Embryonic facial prominence (tissue), 1 donor: Measurements from ENCODE around the gene MARS1.
"Not testable (repeated sequence)": the region's sequence is repeated elsewhere in the genome, so short reads cannot be mapped to it uniquely, and the experiment has no call there.

Experiments
- DNase-seq: peaks from one replicate; pipeline ENCODE4 v3.0.0-alpha.2; 2016; ENCODE audit errors: extremely low spot score

The MARS1 gene

DNA sequence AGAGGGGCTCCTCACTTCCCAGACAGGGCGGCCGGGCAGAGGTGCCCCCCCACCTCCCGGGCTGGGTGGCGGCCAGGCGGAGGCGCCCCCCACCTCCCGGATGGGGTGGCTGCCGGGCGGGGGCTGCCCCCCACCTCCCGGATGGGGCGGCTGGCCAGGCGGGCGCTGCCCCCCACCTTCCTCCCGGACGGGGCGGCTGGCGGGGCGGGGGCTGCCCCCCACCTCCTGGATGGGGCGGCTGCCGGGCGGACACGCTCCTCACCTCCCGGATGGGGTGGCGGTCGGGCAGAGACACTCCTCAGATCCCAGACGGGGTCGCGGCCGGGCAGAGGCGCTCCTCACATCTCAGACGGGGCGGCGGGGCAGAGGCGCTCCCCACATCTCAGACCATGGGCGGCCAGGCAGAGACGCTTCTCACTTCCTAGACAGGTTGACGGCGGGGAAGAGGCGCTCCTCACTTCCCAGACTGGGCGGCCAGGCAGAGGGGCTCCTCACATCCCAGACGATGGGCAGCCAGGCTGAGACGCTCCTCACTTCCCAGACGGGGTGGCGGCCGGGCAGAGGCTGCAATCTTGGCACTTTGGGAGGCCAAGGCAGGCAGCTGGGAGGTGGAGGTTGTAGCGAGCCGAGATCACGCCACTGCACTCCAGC lies 7.3 kb downstream of the MARS1 start:
- DNase-seq: not testable (repeated sequence)

DNA sequence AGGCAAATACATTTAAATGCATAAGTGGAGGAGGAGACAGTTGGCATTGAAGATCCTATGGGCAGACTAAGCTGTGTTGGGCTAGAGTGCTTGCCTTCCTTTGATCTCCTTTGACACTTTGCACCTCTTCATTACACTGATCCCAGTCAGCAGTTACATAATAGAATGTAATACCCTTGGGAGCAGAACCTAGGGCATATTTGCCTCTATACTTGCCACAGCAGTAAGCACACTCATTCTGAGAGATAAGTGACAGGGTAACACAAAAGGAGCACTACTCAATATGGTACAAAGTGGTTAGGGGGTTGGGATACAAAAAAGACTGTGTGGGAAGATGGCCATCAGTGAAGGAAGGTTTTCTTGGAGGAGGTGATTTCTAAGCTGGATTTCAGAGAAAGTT lies 9.0 kb downstream of the MARS1 start:
- no peak for DNase-seq

DNA sequence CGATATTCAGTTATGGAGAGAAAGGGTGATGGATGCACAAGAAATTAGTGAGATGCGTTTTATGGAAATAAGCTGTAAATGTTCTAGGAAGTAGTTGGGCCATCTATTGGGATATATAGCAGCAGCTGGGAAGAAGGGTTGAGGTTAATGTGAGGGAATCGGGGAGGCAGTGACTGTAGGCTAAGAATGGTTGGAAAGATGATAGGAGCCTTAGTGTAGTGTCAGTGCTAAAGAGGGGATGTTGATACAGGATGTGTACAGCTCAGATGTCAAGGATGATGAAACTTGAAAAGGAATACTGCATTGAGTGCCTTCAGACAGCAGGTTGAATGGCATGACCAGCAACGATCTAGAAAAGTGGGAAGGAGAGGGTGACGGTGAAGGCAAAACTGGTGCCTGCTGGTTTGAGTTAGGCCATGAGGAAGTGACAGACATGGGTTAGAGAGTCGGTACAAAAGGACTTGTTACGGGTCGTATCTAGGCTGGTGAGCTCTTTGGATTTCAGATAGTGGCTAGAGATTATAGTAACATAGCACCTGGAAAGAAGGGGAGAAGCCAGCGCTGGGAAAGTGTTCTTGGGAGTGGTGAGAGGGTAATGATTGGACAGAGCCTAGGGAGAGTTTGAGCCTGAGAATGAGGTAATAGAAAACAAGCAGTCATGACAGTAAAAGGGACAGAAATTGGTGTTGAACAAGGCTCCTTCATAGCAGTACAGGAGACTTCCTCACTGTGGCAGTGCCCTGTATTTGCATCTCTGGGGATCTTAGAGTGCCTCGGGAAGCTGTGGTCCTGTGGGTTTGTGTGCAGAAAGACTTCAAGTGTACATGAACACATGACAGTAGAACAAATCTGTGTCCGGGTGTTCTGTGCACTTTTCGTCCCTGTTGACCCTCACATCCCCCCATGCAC lies 9.6 kb downstream of the MARS1 start:
- no peak for DNase-seq

DNA sequence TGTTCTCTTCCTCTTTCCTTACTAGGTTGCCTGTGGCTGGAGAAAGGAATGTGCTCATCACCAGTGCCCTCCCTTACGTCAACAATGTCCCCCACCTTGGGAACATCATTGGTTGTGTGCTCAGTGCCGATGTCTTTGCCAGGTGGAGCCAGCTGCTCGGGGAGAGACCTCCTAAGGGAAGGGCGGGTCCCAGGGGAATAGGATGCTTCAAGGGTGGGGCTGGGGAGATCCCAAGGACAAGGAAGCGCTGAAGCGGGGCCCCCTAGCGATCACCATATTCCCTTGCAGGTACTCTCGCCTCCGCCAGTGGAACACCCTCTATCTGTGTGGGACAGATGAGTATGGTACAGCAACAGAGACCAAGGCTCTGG lies 10.2 kb downstream of the MARS1 start:
- no peak for DNase-seq

DNA sequence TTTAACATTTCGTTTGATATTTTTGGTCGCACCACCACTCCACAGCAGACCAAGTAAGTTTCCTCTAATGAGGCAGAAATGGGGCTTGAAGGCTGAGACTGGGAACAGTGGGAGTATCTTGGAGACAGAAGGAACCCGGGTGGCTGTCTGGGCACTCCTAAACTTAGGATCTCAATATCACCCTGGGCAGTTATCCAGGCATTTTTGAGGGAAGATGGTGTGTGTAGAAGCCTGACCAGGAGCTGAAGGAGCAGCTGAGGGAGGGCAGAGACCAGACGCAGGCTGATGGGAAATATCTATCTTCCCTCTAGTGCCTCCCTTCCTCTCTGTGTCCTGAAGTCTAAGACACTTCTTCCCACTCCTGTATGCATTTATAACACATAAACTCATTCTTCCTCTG lies 10.7 kb downstream of the MARS1 start:
- no peak for DNase-seq

DNA sequence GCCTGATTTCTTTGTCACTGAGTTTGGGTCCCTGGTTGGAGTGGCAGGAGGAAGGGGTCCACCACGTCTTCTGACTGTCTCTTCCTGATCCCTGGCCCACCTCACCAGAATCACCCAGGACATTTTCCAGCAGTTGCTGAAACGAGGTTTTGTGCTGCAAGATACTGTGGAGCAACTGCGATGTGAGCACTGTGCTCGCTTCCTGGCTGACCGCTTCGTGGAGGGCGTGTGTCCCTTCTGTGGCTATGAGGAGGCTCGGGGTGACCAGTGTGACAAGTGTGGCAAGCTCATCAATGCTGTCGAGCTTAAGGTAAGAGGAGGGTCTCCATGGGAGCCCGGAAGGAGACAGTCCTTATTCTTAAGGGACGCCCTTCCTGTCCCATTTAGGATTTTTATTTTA lies 12.3 kb downstream of the MARS1 start:
- no peak for DNase-seq

DNA sequence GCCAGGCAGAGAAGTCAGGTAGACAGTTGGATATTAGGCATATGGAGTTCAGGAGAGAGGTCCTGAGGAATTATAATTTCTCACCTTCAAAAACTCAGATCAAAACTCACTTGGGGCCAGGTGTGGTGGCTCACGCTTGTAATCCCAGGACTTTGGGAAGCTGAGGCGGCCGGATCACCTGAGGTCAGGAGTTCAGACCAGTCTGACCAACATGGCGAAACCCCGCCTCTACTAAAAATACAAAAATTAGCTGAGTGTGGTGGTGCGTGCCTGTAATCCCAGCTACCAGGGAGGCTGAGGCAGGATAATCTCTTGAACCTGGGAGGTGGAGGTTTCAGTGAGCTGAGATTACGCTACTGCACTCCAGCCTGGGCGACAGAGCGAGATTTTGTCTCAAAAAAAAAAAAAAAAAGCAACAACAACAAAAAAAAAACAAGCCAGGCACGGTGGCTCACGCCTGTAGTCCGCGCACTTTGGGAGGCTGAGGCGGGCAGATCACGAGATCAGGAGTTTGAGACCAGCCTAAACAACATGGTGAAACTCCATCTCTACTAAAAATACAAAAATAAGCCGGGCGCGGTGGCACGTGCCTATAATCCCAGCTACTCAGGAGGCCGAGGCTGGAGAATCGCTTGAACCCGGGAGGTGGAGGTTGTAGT lies 14.6 kb downstream of the MARS1 start:
- not testable (repeated sequence) for DNase-seq

DNA sequence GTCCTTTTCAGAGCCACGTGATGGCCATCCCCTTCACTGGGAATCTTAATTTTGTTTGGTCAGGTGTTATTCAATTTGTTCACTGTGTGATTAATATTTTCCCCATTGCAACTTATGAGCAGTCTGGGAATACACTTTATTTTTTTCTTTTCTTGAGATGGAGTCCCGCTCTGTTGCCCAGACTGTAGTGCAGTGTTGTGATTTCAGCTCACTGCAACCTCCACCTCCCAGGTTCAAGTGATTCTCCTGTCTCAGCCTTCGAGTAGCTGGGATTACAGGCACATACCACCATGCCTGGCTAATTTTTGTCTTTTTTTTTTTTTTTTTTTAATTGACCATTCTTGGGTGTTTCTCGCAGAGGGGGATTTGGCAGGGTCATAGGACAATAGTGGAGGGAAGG lies 18.7 kb downstream of the MARS1 start:
- DNase-seq: not testable (repeated sequence)

DNA sequence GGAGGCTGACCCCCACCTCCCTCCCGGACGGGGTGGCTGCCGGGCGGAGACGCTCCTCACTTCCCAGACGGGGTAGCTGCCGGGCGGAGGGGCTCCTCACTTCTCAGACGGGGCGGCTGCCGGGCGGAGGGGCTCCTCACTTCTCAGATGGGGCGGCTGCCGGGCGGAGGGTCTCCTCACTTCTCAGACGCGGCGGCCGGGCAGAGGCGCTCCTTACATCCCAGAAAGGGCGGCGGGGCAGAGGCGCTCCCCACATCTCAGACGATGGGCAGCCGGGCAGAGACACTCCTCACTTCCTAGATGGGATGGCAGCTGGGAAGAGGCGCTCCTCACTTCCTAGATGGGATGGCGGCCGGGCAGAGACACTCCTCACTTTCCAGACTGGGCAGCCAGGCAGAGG lies 19.9 kb downstream of the MARS1 start:
- not testable (repeated sequence) for DNase-seq

DNA sequence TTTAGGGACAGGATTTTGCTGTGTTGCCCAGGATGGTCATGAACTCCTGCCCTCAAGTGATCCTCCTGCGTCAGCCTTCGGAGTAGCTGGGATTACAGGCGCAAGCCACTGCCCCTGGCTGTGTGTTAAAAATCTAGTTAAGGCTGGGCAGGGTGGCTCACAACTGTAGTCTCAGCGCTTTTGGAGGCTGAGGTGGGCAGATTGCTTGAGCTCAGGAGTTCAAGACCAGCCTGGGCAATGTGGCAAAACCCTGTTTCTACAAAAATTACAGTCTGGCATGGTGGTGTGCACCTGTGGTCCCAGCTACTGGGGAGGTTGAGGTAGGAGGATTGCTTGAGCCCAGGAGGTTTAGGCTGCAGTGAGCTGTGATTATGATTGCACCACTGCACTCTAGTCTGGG lies 23.3 kb downstream of the MARS1 start:
- no peak for DNase-seq

DNA sequence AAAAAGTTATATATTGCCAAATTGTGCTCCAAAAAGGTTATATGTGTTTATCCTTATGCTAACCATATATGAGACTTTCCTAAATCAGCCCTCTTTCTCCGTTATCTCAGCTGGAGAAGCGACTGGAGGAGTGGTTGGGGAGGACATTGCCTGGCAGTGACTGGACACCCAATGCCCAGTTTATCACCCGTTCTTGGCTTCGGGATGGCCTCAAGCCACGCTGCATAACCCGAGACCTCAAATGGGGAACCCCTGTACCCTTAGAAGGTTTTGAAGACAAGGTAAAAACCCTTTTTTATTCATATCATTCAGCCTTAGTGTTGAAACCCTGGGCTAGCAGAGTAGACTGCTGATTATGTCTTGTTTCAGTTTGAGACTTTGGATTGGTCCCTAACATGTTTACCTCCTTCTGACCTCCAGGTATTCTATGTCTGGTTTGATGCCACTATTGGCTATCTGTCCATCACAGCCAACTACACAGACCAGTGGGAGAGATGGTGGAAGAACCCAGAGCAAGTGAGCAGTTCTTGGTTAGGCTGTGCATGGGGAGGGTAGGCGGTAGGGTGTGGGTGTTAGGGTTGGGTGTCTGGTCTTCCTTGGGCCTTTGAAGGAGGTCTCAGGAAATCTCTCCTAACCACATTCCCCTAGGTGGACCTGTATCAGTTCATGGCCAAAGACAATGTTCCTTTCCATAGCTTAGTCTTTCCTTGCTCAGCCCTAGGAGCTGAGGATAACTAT lies 23.9 kb downstream of the MARS1 start:
- no peak for DNase-seq

DNA sequence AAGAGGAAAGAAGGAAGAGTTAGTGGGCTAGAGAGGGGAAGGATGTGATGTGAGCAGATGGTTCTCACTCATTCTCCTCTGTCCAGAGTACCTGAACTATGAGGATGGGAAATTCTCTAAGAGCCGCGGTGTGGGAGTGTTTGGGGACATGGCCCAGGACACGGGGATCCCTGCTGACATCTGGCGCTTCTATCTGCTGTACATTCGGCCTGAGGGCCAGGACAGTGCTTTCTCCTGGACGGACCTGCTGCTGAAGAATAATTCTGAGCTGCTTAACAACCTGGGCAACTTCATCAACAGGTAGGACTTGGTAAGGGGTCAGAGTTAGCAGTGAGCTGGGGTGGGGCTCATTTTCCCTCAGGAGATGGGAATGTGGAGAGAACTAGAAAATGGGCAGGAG lies 24.8 kb downstream of the MARS1 start:
- DNase-seq: no peak

DNA sequence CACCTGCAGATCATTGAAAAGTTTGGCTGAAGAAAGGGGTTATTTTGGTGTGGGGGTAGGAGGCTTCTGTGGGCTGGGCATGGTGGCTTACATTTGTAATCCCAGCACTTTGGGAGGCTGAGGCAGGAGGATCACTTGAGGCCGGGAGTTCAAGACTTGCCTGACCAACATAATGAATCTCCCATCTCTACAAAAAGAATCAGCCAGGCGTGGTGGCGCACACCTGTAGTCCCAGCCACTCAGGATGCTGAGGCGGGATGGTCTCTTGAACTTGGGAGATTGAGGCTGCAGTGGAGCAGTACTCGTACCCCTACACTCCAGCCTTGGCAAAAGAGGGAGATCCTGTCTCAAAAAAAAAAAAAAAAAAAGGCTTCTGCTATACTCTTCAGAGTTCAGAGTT lies 25.4 kb downstream of the MARS1 start:
- DNase-seq: no peak

DNA sequence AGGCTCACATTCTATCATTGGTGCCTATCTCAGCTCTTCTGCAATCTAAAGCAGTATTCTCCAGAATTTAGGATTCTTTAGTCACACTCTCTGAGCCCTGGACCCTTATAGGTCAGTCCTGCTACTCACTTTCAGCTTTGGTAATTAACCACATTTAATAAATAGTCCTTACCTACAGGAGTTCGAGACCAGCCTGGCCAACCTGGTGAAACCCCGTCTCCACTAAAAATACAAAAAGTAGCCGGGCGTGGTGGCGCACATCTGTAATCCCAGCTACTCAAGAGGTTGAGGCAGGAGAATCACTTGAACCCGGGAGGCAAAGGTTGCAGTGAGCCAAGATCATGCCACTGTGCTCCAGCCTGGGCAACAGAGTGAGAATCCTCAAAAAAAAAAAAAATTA lies 25.8 kb downstream of the MARS1 start:
- DNase-seq: not testable (repeated sequence)

DNA sequence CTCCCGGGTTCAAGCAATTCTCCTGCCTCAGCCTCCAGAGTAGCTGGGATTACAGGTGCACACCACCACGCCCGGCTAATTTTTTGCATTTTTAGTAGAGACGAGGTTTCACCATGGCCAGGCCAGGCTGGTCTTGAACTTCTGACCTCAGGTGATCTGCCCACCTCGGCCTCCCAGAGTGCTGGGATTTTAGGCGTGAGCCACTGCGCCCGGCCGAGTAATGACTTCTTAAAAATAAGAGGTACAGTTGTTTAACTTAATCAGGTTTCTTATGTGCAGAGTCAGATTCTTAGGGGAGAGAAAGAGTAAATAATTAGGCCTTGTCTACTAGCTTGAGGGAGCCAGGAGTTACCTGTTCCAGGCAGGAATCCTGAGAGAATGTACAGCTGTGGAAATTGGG lies 26.4 kb downstream of the MARS1 start:
- DNase-seq: not testable (repeated sequence)

DNA sequence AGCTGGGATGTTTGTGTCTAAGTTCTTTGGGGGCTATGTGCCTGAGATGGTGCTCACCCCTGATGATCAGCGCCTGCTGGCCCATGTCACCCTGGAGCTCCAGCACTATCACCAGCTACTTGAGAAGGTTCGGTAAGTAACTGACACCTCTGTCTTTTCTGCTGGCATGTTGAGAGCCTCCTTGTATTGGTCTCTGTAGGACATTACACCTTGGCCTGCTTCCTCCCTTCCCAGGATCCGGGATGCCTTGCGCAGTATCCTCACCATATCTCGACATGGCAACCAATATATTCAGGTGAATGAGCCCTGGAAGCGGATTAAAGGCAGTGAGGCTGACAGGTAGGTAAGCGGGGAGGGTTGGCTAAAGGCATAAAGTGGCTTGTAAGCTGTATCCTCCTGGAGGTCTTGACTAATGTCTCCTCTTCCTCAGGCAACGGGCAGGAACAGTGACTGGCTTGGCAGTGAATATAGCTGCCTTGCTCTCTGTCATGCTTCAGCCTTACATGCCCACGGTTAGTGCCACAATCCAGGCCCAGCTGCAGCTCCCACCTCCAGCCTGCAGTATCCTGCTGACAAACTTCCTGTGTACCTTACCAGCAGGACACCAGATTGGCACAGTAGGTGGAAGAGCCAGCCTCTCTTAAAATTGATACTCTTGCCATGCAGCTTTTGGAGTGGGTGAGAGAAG lies 27.0 kb downstream of the MARS1 start:
- DNase-seq: no peak

DNA sequence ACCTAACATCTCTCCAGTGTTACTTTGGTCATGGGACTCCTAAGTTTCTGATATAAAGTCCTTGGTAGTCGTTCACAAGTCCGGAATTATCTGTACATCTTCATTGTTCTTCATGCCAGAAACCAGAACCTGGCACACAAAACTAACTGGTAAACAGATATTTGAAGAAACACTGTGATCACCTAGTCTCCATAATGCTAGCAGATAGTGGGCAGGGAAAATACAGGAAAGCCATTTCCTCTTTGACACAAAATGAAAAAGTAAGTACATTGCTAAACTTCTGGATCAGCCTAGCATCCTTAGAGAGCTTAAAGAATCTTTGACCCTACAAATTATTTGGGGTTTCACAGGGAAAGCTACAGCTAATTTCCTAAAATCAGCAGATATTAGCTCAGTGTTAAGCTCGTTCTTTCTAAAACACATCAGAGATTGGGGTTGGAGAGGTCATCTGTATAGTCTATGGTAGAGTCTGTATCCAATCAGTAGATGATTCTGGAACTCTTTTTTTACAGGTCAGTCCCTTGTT lies 27.6 kb downstream of the MARS1 start:
- no peak for DNase-seq

DNA sequence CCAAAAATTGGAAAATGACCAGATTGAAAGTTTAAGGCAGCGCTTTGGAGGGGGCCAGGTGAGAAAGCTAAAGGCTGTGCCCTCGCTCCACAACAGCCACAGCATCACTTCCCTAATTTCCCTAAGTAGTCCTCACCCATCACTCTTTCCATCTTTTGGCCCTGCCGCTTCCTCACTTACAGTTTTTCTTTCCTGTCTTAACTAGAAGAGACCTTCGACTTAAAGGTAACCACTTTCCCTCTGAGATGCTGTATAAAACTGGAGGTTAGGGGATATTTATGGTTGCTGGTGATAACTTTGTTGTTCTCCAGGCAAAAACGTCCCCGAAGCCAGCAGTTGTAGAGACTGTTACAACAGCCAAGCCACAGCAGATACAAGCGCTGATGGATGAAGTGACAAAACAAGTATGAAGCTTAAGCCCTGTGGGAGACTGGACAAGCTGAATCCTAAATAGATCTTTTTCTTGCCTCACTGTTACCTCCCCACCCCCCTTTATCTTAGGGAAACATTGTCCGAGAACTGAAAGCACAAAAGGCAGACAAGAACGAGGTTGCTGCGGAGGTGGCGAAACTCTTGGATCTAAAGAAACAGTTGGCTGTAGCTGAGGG lies 28.2 kb downstream of the MARS1 start:
- DNase-seq: no peak

DNA sequence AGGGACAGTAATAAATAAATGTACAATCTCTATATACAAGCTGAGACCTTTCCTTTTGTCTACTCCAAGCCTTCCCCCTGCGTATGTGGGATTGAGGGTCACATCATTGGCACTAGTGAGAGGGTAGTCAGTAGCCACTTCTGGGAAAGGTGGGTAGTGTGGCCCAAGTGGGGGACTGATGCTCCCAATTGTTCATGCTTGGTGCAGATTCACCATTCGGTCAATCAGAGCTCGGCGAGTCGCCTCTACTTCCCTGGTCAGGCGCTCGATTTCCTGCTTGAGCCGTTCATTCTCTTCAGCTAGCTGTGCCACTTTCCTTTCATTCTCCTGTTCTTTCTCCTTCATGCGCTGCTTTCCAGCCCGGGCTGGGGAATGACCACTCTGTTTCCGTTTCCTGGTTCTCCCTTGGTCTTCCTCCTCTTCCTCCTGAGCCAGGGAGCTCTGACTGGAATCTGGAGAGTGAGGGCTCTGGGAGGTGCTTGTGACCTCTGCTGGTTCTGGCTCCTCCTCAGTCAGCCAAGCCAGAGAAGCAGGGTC lies 28.8 kb downstream of the MARS1 start:
- DNase-seq: no peak

DNA sequence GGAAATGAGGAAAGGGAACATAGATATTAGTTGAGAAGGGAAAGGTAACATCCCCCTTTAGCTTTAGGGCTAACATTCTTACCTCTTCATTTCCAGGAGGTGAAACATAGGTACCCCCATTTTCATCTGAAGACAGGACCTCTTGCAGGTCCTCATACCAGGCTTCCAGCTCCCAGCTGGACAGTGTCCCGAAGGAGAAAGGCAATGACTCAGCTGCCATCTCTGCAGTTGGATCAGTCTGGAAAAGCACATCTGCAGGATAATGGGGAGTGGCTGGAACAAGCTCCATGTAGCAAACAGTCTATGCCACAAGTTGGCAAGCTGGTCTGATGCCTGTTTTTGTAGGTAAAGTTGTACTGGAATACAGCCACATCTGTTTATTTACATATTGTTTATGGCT lies 29.3 kb downstream of the MARS1 start:
- no peak for DNase-seq

DNA sequence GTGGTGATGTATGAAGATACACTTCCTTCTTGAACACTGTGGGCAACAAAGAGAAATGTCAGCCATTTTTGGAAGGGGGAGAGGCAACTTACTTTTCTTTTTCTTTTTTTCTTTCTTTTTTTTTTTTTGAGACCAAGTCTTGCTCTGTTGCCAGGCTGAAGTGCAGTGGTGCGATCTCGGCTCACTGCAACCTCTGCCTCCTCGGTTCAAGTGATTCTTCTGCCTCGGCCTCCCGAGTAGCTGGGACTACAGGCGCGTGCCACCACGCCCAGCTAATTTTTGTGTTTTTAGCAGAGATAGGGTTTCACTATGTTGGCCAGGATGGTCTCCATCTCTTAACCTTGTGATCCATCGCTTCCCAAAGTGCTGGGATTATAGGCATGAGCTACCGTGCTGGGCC lies 29.9 kb downstream of the MARS1 start:
- not testable (repeated sequence) for DNase-seq
